Tibial nerve (tissue), 4 donors: Measurements from ENCODE around the gene POLR2F.

ENCODE experiments used
- EP300 ChIP-seq, 2 donors: sonication (generic); formaldehyde crosslinking; IDR thresholded peaks; one replicate each; pipeline ENCODE4 v1.6.1; 2017; ENCODE audit warnings: antibody characterized with exemption in 2 of 2, mild to moderate bottlenecking in 1 of 2
- POLR2A ChIP-seq, 2 donors: fragments of 450-650 bp; IDR thresholded peaks; one replicate each; pipeline ENCODE4 v1.6.1; 2017; ENCODE audit warnings: antibody characterized with exemption in 2 of 2, mild to moderate bottlenecking in 2 of 2, moderate library complexity in 2 of 2
- TF ChIP-seq, protein P1 (sequence below), 5 experiments: fragments of 200-600 bp in 3 of 5; fragments of 450-650 bp in 2 of 5; sonication (generic) in 3 of 5; IDR thresholded peaks; one replicate each; pipeline ENCODE4 v1.5.1; 2016 to 2019; ENCODE audit warnings: antibody characterized with exemption in 5 of 5, mild to moderate bottlenecking in 3 of 5, moderate library complexity in 2 of 5

DNA sequence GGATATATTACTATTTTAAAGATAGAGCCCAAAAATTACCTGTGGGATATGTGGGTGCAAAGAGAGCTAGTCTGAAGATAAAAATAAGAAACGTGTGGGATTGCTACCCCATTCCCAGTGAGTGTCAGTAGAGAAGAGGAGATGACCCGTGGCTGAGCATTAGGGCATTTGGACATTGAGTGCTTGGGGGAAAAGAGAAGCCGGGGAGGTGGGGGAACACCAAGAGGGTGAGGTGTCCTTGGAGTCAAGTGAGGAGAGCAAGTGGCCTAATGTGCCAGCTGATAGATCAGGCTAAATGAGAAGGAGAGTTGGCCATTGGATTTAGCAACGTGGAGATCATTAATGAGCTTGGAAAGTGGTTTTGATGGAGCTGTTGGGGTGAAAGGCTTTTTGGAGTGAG lies 1.2 kb downstream of the POLR2F start:
- TF ChIP-seq POLR2A (IDR thresholded peaks at IDR 0.05) (no peak), EP300 (IDR thresholded peaks at IDR 0.05) (no peak)
- TF ChIP-seq, protein P1, sequence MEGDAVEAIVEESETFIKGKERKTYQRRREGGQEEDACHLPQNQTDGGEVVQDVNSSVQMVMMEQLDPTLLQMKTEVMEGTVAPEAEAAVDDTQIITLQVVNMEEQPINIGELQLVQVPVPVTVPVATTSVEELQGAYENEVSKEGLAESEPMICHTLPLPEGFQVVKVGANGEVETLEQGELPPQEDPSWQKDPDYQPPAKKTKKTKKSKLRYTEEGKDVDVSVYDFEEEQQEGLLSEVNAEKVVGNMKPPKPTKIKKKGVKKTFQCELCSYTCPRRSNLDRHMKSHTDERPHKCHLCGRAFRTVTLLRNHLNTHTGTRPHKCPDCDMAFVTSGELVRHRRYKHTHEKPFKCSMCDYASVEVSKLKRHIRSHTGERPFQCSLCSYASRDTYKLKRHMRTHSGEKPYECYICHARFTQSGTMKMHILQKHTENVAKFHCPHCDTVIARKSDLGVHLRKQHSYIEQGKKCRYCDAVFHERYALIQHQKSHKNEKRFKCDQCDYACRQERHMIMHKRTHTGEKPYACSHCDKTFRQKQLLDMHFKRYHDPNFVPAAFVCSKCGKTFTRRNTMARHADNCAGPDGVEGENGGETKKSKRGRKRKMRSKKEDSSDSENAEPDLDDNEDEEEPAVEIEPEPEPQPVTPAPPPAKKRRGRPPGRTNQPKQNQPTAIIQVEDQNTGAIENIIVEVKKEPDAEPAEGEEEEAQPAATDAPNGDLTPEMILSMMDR (IDR thresholded peaks at IDR 0.05), result no peak
